Smooth muscle cell of the brain vasculature (primary cell): ENCODE data around the gene GORASP1.

Experiments
- DNase-seq: peaks from one replicate; pipeline ENCODE4 v3.0.0-alpha.2; 2012; ENCODE audit warnings: low read depth, low spot score

Gene GORASP1

DNA sequence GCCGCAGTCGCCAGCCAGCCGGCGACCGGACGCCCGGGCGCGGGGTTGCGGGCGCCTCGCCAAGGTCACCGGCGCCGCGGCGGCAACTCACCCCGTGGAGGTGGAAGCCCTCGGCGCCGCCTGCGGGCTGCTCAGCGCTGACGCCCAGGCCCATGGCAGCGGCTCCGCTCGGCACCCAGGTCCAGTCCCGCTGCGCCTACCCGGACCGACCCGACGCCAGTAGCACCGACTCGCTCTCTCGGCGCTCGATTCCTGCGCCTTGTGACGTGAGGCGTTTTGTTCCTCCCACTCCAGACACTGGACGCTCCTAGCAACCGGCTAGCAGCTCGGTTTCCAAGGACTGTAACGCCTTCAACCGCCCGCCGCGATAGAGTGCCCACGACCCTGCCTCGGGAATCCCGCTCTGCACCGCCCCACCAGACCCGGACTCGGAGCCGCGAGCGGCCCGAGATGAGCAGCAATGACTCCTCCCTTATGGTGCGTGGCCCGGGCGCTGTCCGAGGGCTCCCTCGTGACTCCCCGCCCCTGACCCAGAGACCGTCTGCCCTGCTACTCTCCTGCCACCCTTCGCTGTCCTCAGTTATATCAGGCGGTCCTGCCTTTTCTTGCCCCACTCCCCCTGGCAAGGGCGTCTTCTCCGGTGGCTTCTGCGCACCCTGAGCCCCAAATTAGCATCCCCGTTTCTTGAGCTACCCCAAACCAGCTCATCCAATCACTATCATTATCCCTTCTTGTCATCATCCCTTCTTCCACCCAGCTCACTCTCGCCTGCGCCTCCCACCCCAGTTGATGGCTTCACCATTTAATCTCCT, at the start of gene GORASP1, which contains the start of gene TTC21A:
GORASP1 (minus strand) TSS at position 240 of the 812 bp plus-strand sequence; CDS start at position 154, 86 bp downstream.
TTC21A (plus strand) TSS at position 293 of the 812 bp plus-strand sequence; CDS start at position 451, 158 bp downstream.
- peak; percentile 61 for DNase-seq

DNA sequence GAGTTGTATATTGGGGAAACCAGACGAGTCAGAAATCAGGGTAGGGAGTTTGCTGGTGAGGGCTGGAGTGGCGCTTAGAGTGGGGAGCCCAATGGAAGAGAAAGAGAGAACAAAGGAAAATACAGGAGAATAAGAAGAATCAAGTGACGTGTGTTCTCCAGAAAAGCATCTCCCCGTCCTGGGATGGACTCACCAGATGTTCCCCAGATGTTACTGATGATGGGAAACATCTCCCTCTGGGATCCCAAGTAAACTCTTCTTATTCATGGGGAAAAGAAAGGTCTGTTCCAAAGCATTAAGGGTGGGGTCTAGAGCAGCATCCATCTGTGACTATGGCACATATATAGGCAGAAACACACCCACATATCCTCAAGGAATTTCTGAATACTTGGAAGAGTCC, 49.0 kb upstream of the GORASP1 start:
- no peak for DNase-seq

DNA sequence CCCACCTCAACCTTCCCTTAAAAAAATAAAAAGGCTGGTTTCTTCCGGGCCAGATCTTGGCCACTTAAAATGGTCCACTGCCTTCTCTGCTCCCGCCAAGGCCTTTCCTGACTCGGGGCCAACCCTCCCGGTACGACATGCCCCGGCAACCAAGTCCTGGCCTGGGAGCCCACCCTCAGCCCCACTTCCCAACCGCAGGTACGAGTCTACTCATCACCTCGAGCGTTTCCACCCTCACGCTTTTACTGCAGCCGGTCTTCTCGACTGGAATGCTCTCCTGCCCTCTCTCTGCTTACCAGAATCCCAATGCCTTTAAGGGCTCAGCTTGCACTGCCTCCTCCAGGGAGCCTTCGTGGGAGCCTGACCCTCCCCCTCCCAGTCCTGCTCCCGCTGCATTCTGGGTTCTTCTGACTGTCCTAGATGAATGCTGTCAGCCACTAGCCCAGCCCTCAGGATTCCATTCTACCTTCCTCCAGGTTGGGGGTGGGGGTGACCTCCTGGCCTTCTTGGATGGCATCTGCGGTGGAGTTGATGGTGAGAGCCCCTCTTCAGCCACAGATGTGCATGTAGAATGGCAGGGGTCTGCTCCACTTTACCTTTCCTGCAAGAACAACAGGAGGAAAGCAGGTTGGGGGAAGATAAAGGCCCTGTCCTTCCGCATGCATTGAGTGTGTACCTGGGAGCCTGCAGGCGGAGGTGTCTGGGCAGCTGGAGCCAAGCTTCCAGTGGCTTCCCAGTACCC, 47.0 kb upstream of the GORASP1 start:
- no peak for DNase-seq

DNA sequence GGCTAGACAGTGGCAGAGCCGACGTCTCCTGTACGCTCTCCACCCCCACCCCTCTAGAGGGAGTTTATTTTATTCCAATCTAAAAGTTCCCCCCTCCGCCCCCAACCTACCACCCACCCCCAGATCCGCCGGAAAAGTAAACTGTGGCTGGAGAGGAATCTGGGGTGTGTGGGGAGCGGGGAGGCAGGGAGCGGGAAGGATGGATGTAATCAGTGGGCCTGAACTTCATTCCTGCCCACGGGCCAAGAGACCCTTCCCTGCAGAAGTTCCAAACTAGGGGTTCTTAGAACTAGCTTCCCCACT, 46.5 kb upstream of the GORASP1 start:
- DNase-seq = no peak

DNA sequence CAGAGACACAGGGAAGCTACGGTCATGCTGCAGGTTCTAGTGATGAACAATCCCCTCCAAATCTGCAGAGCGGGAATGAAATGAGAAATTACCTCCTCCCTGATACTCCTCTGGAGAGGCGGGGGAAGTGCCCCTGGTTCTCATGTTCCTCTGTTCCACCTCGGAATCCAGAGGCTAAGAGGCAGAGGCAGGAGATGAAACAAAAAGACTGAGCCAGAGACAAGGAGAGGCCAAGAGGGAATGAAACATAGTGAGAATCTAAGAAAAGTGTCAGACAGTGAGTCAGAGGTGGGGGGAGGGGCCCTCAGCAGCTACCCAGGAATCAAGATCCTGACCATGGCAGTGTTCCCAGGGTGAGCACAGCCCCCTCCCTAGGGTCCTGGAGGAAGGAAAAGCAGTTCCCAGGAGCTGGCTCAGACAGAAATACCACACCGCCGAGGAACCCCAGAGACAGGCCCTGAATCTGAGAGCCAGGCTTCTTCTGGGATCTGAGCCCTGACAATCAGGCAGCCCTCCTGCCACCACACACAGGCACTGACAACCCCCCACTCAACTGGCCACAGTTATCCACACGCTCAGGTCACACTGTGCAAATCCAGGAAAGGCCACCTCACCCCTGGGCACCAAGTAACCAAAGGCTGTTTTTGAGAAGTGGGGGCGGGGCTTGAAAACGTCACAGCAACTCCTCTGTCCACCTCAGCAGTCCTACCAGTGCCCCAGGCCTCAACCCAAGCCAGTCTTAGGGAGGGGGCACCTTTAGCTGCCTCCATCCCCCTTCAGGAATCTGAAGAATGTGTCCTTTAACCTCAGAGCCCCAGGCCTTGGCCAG, 43.6 kb upstream of the GORASP1 start:
- peak; percentile 95 for DNase-seq

DNA sequence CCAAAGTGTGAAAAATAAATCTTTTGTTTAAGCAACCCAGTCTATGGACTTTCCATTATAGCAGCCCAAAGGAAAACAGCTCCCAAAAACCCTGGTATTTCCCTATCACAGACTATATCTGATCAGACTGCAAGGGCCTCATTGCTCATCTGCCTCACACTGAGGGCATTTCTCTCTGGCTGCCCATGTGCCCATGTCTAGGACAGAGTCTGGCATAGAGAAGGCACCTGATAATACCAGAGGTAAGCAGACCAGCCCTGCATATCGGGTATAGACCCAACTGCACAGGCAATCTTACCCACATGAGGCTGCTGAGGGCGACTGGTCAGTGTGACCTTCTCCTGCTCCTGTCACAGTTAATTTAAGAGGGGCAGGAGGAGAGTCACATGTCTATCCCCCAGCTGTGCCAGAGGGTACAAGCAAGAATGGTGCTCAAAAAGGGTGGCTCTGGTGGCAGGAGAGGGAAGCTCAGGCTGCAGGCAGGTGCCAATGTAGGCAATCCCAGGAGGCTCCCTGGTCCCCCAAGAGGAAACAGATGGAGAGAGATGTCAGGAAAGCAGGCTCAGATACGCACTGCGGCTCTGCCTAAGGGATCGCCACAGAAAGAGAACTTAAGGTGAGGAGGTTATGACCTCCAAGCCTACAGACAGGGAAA, 42.8 kb upstream of the GORASP1 start:
- no peak for DNase-seq

DNA sequence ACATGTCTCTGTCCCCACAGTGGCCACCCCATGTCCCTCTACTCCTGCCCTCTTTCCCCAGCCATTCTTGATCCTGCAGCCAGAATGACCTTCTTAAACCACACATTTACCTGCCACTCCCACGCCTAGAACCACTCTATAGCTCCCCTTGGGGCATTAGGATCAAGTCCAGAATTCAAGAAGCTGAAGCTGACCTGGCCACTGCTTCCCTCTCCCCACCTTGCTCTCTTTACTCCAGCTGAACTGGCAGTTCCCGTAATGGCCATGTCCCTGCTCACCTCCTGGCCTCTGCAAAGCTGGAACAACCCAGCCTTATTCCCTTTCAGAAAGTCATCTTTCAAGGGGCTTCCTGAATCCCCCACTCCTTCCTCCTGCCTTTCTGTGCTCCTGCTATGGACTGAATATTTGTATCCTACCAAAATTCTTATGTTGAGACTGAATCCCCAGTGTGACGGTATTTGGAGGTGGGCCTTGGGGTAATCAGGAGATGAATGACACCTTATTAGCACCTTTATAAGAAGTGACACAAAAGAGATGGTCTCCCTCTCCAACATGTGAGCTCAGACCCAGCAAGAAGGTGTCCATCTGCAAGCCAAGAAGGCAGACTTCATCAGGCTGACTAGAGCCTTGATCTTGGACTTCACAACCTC, 42.2 kb upstream of the GORASP1 start:
- DNase-seq = no peak

DNA sequence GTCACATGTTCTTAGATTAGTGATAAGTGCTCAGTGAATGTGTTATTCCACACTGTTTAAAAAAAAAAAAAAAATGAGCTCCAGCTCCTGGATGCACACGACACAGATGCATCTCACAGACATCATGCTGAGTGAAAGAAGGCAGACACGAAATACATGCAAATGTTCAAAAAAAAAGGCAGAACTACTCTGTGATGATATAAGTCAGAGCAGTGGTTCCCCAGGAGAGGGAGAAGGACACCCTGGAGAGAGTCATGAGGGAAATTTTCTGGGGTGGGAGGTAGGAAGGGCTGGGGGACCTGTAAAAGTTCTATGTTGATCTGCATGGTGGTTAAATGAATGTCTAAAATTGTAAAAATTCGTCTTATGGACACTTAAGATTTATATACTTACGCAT, 41.6 kb upstream of the GORASP1 start:
- no peak for DNase-seq

DNA sequence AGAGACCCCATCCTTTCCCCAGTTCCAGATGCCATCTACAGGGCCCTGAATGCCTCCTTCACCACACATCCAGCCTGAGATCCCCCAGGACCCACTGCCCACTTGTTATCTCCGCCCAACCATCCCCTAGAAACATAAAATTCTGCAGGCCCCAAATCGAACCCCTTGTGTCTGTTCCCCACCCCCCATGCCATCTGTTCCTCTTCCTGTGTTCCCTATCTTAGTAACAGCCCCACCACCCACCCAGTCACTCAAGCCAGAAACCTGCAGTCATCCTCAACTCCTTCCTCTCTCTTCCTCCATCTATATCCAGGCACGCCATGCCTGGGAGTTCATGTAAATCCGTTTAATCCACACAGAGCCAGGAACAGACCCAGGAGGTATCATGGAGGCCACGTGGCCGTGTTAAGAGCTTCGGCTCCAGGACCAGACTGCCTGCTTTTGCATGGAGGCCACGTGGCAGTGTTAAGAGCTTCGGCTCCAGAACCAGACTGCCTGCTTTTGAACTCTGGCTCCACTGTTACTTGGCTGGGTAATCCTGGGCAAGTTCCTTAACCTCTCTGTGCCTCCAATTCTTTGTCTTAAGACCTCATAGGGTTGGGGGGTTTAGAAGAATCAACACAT, 41.1 kb upstream of the GORASP1 start:
- DNase-seq = no peak

DNA sequence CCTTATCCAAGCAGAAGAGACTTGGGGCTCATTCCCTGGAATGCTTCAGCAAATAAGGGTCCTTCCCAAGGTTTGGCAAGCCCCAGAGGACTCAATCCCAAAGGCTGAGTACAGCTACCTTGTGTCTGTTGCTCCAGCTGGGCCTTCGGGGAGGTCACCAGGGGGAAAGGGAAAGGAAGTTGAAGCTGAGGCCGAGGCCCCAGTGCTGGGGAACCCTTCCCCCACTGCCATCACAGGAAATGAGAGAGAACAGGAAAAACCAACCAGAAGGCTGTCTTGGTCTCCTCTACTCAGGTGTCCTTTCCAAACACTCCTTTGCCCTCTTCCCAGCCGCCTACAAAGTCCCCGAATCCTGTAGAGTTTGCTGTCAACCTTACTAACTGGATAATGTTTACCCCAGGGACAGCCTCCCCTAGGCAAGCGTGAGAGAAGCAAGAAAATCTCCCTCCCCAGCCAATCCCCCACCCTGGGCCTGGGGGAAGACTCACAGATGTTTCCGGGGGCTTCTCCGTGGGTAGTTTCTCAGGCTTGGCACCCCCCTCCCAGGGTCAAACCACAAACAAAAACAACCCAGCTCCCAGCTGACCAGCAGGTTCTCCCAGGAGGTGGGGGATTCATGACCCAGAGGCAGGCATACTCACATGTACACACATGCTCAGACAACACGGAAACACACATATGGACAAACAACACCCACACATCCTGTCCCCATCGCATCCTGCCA, 40.4 kb upstream of the GORASP1 start:
- no peak for DNase-seq

DNA sequence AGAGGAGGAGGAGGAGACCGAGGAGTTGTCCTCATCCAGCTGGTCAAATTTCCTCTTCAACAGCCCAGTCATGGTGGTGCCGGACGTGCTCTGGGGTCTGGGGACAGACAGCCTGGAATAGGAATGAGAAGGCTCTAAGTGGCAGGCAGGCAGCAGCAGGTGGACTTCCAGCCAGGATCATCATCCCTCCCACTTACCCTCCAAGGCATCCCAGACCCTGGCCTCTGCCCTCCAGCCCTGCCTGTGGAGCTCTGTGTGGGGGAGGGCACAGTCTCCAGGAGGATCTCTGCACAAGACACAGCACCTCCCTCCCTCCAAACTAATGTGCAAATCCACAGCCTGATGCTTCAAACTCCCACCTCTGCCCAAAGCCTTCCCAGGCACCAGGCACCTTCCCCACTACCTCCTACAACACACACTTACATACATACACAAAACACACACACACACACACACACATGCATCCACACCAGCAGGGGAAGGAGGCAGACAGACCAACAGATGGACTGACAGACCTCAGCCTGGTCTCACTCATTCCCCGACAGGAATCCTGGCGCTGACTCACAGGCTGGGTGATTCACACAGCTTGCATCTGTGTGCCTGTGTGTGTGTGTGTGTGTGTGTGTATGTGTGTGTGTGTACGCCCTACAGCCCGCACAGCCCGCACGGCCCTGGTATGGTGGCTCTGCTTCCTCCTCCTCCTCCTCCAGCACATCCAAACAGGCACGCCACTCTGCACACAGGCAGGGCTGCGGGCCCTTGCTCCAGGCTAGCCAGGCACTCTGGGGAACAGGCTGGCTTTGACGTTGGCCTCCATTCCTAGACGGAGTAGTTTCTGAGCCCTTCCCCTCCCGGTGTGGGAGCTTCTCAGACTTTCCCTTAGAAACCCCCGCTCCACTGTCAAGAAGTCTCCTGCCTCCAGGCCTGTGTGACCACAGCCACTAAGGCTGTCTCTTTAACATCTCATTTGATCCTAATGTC, 39.5 kb upstream of the GORASP1 start:
- DNase-seq = peak; percentile 85

DNA sequence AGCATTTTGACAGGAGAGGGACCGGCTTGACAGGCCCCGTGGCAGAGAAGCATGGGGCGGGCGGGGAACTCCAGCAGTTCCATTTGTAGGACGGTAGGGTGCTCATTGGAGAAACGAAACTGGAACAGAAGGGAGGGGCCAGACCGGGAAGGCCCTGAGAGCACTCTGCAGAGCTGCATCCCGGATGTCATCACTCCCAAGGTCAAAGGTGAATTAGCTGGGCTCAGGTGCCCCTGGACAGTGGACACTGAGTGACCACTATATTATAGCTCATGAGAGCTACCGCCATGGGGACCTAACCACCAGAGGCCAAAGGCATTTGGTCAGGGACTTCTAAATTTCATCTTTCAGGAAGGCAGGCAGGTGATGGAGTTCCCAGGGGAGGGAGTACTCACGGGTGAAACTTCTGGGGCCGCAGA, 38.7 kb upstream of the GORASP1 start:
- DNase-seq = no peak

DNA sequence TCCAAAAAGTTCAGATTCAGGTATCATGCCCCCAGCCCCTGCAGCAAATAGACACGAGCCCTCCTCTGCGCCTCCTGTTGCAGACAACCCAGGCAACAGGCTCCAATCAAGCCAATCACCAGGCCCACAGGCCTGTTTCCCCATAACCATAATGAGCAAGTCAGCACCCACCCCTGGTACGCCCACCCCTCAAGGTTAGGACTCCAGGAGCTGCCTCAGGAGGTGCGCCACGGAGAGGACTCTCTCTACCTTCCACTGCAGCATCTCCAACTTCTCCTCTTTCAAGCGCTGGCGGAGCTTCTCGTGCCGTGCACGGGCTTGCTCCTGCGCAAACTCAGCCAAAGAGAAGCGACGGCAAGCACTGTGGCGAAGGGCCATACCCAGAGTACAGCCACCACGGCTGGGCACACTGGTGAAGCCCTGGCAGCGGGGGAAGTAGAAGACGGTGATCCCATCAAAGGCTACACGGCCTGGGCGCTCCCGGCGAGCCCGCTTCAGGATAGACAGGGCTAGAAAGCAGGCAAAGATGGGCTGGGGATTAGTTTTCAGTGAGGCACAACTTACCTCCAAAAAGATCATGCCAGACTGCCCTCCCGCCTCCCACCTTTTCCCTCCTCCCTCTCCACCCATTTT, 37.4 kb upstream of the GORASP1 start:
- no peak for DNase-seq

DNA sequence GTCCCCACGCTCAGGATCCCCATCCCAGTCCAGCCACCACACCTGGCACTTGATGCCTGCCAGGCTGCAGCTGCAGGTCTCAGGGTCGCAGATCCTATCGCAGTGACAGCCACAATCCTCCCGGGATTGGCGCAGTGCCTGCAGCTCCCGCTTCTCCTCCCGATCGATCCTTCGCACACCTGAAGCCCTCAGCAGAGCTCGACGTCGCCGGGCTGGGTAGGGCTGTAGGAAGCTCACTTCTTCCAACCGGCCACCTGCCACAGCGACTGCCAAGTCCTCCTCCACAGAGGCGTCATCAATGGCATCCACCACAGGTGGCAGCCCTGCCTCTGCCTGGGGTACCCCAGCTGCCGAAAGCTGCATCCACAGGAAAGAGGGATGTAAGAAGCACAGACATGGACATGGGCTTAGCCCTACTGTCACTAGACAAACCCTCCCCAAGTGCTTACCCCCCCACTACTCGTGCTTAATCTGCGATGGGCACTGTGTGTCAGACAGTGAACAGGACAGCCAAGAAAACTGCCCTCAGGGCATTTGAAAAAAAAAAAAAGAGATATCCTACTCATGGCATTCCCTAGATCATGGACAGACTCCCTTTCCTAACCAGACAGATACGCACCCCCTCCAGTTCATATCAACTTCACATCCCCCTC, 36.8 kb upstream of the GORASP1 start:
- DNase-seq = no peak

DNA sequence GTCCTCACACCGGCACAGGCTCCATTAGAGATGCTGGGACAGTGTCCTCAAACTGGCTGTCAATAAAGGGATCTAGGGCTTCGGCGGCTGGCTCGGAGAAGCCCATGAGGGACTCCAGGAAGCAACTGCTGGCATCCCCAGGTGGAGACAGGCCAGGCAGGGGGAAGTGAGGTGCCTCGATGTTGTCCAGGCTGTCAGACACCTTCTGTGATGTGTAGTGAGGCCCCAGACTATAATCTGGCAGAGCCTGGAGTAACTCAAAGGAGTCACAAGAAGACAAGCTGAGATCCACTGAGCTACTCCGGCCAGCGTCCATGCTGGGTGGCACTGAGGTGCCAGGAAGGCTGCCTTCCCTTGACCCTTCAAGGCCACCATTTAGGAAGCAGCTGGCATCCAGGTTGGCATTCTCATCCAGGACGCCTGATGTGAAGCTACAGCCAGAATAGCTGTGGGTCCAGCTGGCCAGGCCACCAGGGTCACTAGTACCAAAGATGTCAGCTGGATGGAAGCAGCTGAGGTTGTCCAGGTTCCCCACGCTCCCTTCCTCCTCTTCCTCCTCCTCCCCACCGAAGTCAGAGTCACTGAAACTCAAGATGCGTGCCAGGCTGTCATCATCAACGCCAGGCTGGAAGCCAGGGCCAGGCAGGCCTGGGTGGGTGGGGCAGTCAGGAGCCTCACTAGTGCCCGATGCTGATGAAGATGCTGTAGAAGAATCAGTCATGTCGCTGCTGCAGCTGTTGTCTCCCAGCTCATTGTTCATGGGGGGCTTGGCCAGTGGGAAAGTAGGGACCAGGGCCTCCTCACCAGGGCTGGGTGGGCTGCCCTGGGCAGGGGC, 35.8 kb upstream of the GORASP1 start:
- no peak for DNase-seq

DNA sequence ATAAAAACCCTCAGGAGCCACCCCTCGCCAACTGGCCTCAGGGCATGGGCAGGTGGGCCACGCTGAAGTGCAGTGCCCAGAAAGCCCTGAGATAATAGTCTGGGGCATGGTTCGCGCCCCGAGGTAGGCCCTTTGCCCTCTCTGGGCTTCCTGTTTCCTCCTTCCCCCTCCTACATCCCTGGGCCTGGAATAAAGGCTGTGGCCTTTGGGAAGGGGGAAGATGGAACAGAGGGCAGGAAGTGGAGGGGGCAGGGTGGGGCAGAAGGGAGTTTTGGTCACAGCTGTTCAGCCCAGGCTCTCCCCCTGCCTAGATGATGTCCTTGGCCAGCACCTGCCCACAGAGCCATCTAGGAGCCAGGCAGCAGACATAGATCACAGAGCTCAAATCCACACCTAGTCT, 34.6 kb upstream of the GORASP1 start:
- no peak for DNase-seq
